ENCODE measurements around the gene SERPINA7. TPM values are rescaled to one million over a fixed set of nuclear protein-coding genes. Genes with fewer than 3 reads are reported as not detected.
"Not testable (repeated sequence)": the region's sequence is repeated elsewhere in the genome, so short reads cannot be mapped to it uniquely, and the experiment has no call there.

The SERPINA7 gene
- total and polyA plus RNA-seq, 12 donors = 0.13 to 0.89 (median 0.22) TPM; not detected in 9

DNA sequence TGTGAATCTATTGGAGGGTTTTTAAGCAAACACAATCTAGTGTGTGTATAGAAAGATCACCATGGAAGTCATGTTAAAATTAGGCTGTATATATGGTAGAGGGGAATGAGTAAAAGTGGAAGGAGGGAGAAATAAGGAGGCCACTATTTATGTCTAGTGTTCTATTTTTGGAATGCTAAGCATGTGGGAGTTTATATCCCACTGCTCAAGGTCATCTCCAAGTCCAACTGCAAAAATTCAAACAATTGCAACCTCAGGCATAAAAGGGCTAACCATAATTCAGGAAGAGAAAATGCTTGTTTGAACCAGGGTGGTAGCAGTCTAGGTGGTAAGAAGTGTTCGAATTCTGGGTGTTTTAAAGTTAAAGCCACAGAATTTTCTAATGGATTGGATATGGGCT is 39.2 kb downstream of the SERPINA7 start:
- H3K36me3 ChIP-seq (replicated peaks in 1 of 2) = no peaks in the 10 kb centered on the region
- H3K27me3 ChIP-seq = peaks cover 7% of the 10 kb centered on the region
- WGBS, 4 donors = 41 to 64% (median 53%) methylated on average over 1 of the region's 1 CpG
- H3K27ac ChIP-seq = no peak overlapping the region
- intact Hi-C loops (cut with DNase I) = no loop called here
- TF ChIP-seq, protein P1, sequence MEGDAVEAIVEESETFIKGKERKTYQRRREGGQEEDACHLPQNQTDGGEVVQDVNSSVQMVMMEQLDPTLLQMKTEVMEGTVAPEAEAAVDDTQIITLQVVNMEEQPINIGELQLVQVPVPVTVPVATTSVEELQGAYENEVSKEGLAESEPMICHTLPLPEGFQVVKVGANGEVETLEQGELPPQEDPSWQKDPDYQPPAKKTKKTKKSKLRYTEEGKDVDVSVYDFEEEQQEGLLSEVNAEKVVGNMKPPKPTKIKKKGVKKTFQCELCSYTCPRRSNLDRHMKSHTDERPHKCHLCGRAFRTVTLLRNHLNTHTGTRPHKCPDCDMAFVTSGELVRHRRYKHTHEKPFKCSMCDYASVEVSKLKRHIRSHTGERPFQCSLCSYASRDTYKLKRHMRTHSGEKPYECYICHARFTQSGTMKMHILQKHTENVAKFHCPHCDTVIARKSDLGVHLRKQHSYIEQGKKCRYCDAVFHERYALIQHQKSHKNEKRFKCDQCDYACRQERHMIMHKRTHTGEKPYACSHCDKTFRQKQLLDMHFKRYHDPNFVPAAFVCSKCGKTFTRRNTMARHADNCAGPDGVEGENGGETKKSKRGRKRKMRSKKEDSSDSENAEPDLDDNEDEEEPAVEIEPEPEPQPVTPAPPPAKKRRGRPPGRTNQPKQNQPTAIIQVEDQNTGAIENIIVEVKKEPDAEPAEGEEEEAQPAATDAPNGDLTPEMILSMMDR (IDR thresholded peaks at IDR 0.05) = no peak
- no peak for TF ChIP-seq POLR2A (IDR thresholded peaks at IDR 0.05)
- H3K4me3 ChIP-seq = no peak overlapping the region
- no peaks in the 10 kb centered on the region for H3K9me3 ChIP-seq (replicated peaks in 1 of 3)
- no peak for DNase-seq
- no peaks in the 10 kb centered on the region for H3K4me1 ChIP-seq (replicated peaks in 1 of 2)

DNA sequence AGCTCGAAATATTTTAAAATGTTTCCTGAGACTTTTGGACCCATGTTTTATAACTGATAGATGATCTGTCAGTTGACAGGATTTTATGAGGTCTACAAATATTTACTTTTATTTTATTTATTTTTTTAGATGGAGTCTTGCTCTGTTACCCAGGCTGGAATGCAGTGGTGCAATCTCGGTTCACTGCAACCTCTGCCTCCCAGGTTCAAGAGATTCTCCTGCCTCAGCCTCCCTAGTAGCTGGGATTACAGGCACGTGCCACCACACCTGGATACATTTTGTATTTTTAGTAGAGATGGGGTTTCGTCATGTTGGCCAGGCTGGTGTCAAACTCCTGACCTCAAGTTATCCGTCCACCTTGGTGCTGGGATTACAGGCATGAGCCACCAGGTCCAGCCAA is 50.0 kb downstream of the SERPINA7 start:
- H3K4me1 ChIP-seq (replicated peaks in 1 of 2); DNase-seq; intact Hi-C loops (cut with DNase I); H3K4me3 ChIP-seq; H3K27ac ChIP-seq; H3K9me3 ChIP-seq (replicated peaks in 1 of 3); H3K36me3 ChIP-seq (replicated peaks in 1 of 2): not testable (repeated sequence)
- H3K27me3 ChIP-seq = peaks cover 22% of the 10 kb centered on the region
- WGBS, 4 donors = 59 to 82% (median 71%) methylated on average over 5 of the region's 5 CpGs

Other genes with a start within 250 kb of the SERPINA7 start
- 100 to 1,000 TPM in 1 of 9 donors, 10 to 100 TPM in 8; 16.0 to 213 (median 40.2) TPM for gene NRK, start 216.2 kb downstream of the SERPINA7 start, total RNA-seq
- gene NRK, start 216.2 kb downstream of the SERPINA7 start, polyA plus RNA-seq = 10 to 100 TPM; 12.2 to 17.9 (median 14.6) TPM
- gene PWWP3B, start 129.6 kb upstream of the SERPINA7 start, total RNA-seq = 10 to 100 TPM in 2 of 9 donors, 1 to 10 TPM in 7; 1.3 to 21.6 (median 5.2) TPM
- 10 to 100 TPM in 1 of 3 donors, 1 to 10 TPM in 2; 2.0 to 11.3 (median 8.7) TPM for gene PWWP3B, start 129.6 kb upstream of the SERPINA7 start, polyA plus RNA-seq